HepG2 (cell line): Measurements from ENCODE around the gene PPP6R2. TPM values are rescaled to one million over a fixed set of nuclear protein-coding genes. Genes with fewer than 3 reads are reported as not detected.

Experiments
- ARID2 ChIP-seq: sonication (generic); formaldehyde crosslinking; IDR thresholded peaks from 2 replicates; pipeline ENCODE4 v1.8.1; 2022; ENCODE audit warnings: mild to moderate bottlenecking, missing genetic modification reagents, borderline replicate concordance
- BATF2 ChIP-seq: sonication (generic); formaldehyde crosslinking; IDR thresholded peaks from 2 replicates; pipeline ENCODE4 v1.8.0; 2022; ENCODE audit warnings: mild to moderate bottlenecking, missing genetic modification reagents, moderate library complexity
- BRD4 ChIP-seq: sonication (generic); formaldehyde crosslinking; IDR thresholded peaks from 2 replicates; pipeline ENCODE4 v1.4.0; 2020; ENCODE audit warnings: missing genetic modification reagents
- CREM ChIP-seq, 2 experiments: sonication (generic) in 1 of 2; formaldehyde crosslinking in 1 of 2; IDR thresholded peaks; 2 replicates each; pipeline versions ENCODE4 v1.4.0 to v1.6.1; 2016 to 2020; ENCODE audit warnings: antibody characterized with exemption in 1 of 2, mild to moderate bottlenecking in 1 of 2, missing genetic modification reagents in 1 of 2
- DNMT1 ChIP-seq: sonication (generic); formaldehyde crosslinking; IDR thresholded peaks from 2 replicates; pipeline ENCODE4 v1.5.1; 2020; ENCODE audit warnings: mild to moderate bottlenecking, missing genetic modification reagents
- ETV5 ChIP-seq: IDR thresholded peaks from 2 replicates; pipeline ENCODE4 v1.6.1; 2018; ENCODE audit warnings: missing biosample characterization, missing genetic modification reagents, inconsistent platforms, borderline replicate concordance
- MAX ChIP-seq: IDR thresholded peaks from 2 replicates; pipeline ENCODE4 v1.6.1; 2012; ENCODE audit warnings: inconsistent platforms
- NCOA2 ChIP-seq: sonication (generic); formaldehyde crosslinking; IDR thresholded peaks from 2 replicates; pipeline ENCODE4 v1.8.0; 2022; ENCODE audit warnings: inconsistent platforms
- NCOR1 ChIP-seq: fragments of 200-600 bp; sonication (generic); IDR thresholded peaks from 2 replicates; pipeline ENCODE4 v1.7.0; 2017; ENCODE audit warnings: antibody characterized with exemption, low read length, borderline replicate concordance
- NFIB ChIP-seq: sonication (generic); formaldehyde crosslinking; IDR thresholded peaks from 2 replicates; pipeline ENCODE4 v1.9.0; 2021; ENCODE audit warnings: missing genetic modification reagents, mild to moderate bottlenecking, borderline replicate concordance
- PLSCR1 ChIP-seq: sonication (generic); formaldehyde crosslinking; IDR thresholded peaks from 2 replicates; pipeline ENCODE4 v1.5.0; 2020; ENCODE audit warnings: missing genetic modification reagents, mild to moderate bottlenecking, borderline replicate concordance
- SAP130 ChIP-seq: IDR thresholded peaks from 2 replicates; pipeline ENCODE4 v1.6.1; 2016; ENCODE audit warnings: low read depth
- SPEN ChIP-seq: sonication (generic); formaldehyde crosslinking; IDR thresholded peaks from 2 replicates; pipeline ENCODE4 v1.5.1; 2020; ENCODE audit warnings: low read depth, mild to moderate bottlenecking, missing genetic modification reagents
- TBP ChIP-seq: sonication (generic); formaldehyde crosslinking; IDR thresholded peaks from 2 replicates; pipeline ENCODE4 v1.5.0; 2020; ENCODE audit warnings: missing genetic modification reagents
- TRIM24 ChIP-seq: sonication (generic); formaldehyde crosslinking; IDR thresholded peaks from 2 replicates; pipeline ENCODE4 v1.8.0; 2022; ENCODE audit warnings: mild to moderate bottlenecking, missing genetic modification reagents
- ZFP91 ChIP-seq: sonication (generic); formaldehyde crosslinking; IDR thresholded peaks from 2 replicates; pipeline ENCODE4 v1.9.0; 2022; ENCODE audit warnings: missing genetic modification reagents, mild to moderate bottlenecking, borderline replicate concordance
- ZNF564 ChIP-seq: sonication (generic); formaldehyde crosslinking; IDR thresholded peaks from 2 replicates; pipeline ENCODE4 v1.8.1; 2023; ENCODE audit warnings: mild to moderate bottlenecking, missing genetic modification reagents
- ZNF737 ChIP-seq: sonication (generic); formaldehyde crosslinking; IDR thresholded peaks from 2 replicates; pipeline ENCODE4 v1.5.0; 2020; ENCODE audit warnings: missing genetic modification reagents, mild to moderate bottlenecking, borderline replicate concordance
- ZNF740 ChIP-seq: sonication (generic); formaldehyde crosslinking; IDR thresholded peaks from 2 replicates; pipeline ENCODE4 v1.4.0; 2020; ENCODE audit warnings: missing genetic modification reagents
- ZNF781 ChIP-seq: sonication (generic); formaldehyde crosslinking; IDR thresholded peaks from 2 replicates; pipeline ENCODE4 v1.5.1; 2020; ENCODE audit warnings: borderline replicate concordance, mild to moderate bottlenecking, missing genetic modification reagents; ENCODE audit errors: not compliant biosample characterization
- polyA plus RNA-seq, 8 experiments: library from polyadenylated mRNA; depleted of rRNA in 3 of 8; stranded (reverse) in 7 of 8; unstranded in 1 of 8; fragments of >200 nt; fragmentation: Illumina TruSeq in 4 of 8; extraction: Trizol in 4 of 8; gene quantifications; 2 replicates each; pipeline versions ENCODE4 v1.2.1 to v1.2.3, GENCODE V29; 2011 to 2016; ENCODE audit warnings: low read depth in 4 of 8, missing spikeins in 1 of 8, mixed read lengths in 1 of 8; ENCODE audit not compliant: insufficient read depth in 1 of 8
- total RNA-seq, 5 experiments: library from RNA; depleted of rRNA; stranded (reverse); fragments of >200 nt; fragmentation: Illumina TruSeq; extraction: Trizol; gene quantifications; 2 replicates each; pipeline ENCODE4 v1.2.3, GENCODE V29; 2016; ENCODE audit warnings: low read depth in 1 of 5
- TF ChIP-seq, protein P1 (sequence below): sonication (generic); formaldehyde crosslinking; IDR thresholded peaks from 2 replicates; pipeline ENCODE4 v1.5.1; 2020; ENCODE audit warnings: missing genetic modification reagents, mild to moderate bottlenecking, borderline replicate concordance
- TF ChIP-seq, protein P2 (sequence below): sonication (generic); formaldehyde crosslinking; IDR thresholded peaks from 2 replicates; pipeline ENCODE4 v1.8.0; 2022; ENCODE audit warnings: missing genetic modification reagents, low read depth, mild to moderate bottlenecking, borderline replicate concordance

Gene PPP6R2
- total and polyA plus RNA-seq, 2 of the 13 experiments (the other 11 are each of a cell fraction or from before 2014, with no cell fraction given) = 55.0 to 102 TPM

- TF ChIP-seq, protein P1, sequence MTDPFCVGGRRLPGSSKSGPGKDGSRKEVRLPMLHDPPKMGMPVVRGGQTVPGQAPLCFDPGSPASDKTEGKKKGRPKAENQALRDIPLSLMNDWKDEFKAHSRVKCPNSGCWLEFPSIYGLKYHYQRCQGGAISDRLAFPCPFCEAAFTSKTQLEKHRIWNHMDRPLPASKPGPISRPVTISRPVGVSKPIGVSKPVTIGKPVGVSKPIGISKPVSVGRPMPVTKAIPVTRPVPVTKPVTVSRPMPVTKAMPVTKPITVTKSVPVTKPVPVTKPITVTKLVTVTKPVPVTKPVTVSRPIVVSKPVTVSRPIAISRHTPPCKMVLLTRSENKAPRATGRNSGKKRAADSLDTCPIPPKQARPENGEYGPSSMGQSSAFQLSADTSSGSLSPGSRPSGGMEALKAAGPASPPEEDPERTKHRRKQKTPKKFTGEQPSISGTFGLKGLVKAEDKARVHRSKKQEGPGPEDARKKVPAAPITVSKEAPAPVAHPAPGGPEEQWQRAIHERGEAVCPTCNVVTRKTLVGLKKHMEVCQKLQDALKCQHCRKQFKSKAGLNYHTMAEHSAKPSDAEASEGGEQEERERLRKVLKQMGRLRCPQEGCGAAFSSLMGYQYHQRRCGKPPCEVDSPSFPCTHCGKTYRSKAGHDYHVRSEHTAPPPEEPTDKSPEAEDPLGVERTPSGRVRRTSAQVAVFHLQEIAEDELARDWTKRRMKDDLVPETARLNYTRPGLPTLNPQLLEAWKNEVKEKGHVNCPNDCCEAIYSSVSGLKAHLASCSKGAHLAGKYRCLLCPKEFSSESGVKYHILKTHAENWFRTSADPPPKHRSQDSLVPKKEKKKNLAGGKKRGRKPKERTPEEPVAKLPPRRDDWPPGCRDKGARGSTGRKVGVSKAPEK (CRISPR knock-in tag) = no peak
- no peak for TF ChIP-seq ETV5 (CRISPR knock-in tag)
- TF ChIP-seq BRD4 = 0 out of 2 replicates have a peak, but pooled peaks have one; percentile 40
- TF ChIP-seq ZNF740 (CRISPR knock-in tag) = no peak
- TF ChIP-seq PLSCR1 (CRISPR knock-in tag) = no peak
- no peak for TF ChIP-seq NFIB (CRISPR knock-in tag)
- TF ChIP-seq ARID2 (CRISPR knock-in tag) = no peak
- TF ChIP-seq MAX = peak; percentile 75
- no peak for TF ChIP-seq NCOR1
- TF ChIP-seq, protein P2, sequence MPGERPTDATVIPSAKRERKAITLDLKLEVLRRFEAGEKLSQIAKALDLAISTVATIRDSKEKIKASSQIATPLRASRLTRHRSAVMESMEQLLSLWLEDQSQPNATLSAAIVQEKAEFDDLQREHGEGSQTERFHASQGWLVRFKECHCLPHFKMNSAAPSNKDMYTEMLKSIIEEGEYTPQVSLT (CRISPR knock-in tag) = no peak
- no peak for TF ChIP-seq ZNF564 (CRISPR knock-in tag)
- TF ChIP-seq DNMT1 (CRISPR knock-in tag) = no peak
- no peak for TF ChIP-seq NCOA2 (CRISPR knock-in tag)
- TF ChIP-seq SPEN = no peak
- TF ChIP-seq TRIM24 (CRISPR knock-in tag) = no peak
- TF ChIP-seq SAP130 (CRISPR knock-in tag) = peak; percentile 19
- TF ChIP-seq ZFP91 (CRISPR knock-in tag) = peak; percentile 59; the same call in 1 of the 2 replicates
- TF ChIP-seq ZNF737 (CRISPR knock-in tag) = no peak
- no peak for TF ChIP-seq TBP (CRISPR knock-in tag)
- TF ChIP-seq ZNF781 (CRISPR knock-in tag) = peak; percentile 56
- TF ChIP-seq CREM (IDR thresholded peaks at IDR 0.05) = no peak
- TF ChIP-seq CREM (CRISPR knock-in tag; IDR thresholded peaks at IDR 0.05) = no peak
- no peak for TF ChIP-seq BATF2 (CRISPR knock-in tag)
Observed at GRCh38 chr22:50342651-50343540, at the start of gene PPP6R2 (continued).
